Chondrocyte (in vitro differentiated cells): Measurements from ENCODE around the gene ZNF605. TPM values are rescaled to one million over a fixed set of nuclear protein-coding genes. Genes with fewer than 3 reads are reported as not detected.

Experiments
- DNase-seq: peaks from one replicate; pipeline ENCODE4 v3.0.0; 2021; ENCODE audit warnings: mixed read lengths, low spot score
- H3K27ac Mint-ChIP-seq: one replicate; pipeline ENCODE4 v1.8.0; 2021; ENCODE audit warnings: mild to moderate bottlenecking, moderate library complexity, mixed read lengths; ENCODE audit not compliant: unreplicated experiment
- H3K27me3 Mint-ChIP-seq: 2 replicates; pipeline ENCODE4 v1.8.0; 2021; ENCODE audit warnings: low read depth, mixed read lengths
- H3K36me3 Mint-ChIP-seq: 2 replicates; pipeline ENCODE4 v1.8.0; 2021; ENCODE audit warnings: low read depth, mixed read lengths
- H3K4me1 Mint-ChIP-seq: 2 replicates; pipeline ENCODE4 v1.8.0; 2021; ENCODE audit warnings: low read depth, mild to moderate bottlenecking, mixed read lengths
- H3K4me3 Mint-ChIP-seq: one replicate; pipeline ENCODE4 v1.8.0; 2021; ENCODE audit warnings: mild to moderate bottlenecking, moderate library complexity, mixed read lengths; ENCODE audit not compliant: unreplicated experiment
- H3K9me3 Mint-ChIP-seq: 2 replicates; pipeline ENCODE4 v1.8.0; 2021; ENCODE audit warnings: low read depth, mixed read lengths
- total RNA-seq: library from RNA; stranded (reverse); gene quantifications from 3 replicates; pipeline ENCODE4 v1.2.1, GENCODE V29; 2021
- TF ChIP-seq, protein P1 (sequence below): fragments of 200-600 bp; sonication (generic); IDR thresholded peaks from 2 replicates; pipeline ENCODE4 v1.5.0; 2021; ENCODE audit warnings: antibody characterized with exemption, mild to moderate bottlenecking, moderate library complexity

Gene ZNF605
- total RNA-seq, 1 donor from 2014 or later: 18.1 TPM

DNA sequence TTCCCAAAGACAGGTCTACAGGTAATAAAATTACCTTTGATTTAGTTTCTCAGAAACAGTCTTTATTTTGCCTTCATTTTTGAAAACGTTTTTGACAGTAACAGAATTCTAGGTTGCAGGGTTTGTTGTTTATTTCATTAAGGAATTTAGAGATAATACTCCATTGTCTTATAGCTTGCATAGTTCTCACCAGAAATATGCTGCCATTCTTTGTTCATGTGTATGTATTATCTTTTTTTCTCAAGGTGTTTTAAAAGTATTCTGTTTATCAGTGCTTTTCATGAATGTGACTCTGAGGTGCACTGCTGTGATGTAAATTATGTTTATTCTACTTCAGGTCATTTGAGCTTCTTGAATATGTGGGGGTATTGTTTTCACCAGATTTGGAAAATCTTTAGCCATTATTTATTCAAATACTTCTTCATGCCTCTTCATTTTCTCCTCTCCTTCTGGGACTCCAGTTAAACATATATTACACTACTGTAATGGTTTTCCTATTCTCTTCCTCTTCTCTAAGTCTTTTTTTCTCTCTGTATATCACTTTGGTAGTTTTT, 32.7 kb downstream of the ZNF605 start:
- no peak overlapping the region for H3K4me3 Mint-ChIP-seq
- TF ChIP-seq, protein P1, sequence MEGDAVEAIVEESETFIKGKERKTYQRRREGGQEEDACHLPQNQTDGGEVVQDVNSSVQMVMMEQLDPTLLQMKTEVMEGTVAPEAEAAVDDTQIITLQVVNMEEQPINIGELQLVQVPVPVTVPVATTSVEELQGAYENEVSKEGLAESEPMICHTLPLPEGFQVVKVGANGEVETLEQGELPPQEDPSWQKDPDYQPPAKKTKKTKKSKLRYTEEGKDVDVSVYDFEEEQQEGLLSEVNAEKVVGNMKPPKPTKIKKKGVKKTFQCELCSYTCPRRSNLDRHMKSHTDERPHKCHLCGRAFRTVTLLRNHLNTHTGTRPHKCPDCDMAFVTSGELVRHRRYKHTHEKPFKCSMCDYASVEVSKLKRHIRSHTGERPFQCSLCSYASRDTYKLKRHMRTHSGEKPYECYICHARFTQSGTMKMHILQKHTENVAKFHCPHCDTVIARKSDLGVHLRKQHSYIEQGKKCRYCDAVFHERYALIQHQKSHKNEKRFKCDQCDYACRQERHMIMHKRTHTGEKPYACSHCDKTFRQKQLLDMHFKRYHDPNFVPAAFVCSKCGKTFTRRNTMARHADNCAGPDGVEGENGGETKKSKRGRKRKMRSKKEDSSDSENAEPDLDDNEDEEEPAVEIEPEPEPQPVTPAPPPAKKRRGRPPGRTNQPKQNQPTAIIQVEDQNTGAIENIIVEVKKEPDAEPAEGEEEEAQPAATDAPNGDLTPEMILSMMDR: no peak
- peaks cover 69% of the 10 kb centered on the region for H3K9me3 Mint-ChIP-seq
- H3K27ac Mint-ChIP-seq: no peak overlapping the region
- H3K36me3 Mint-ChIP-seq: peaks cover 74% of the 10 kb centered on the region
- H3K27me3 Mint-ChIP-seq: no peaks in the 10 kb centered on the region
- DNase-seq: no peak
- H3K4me1 Mint-ChIP-seq: no peaks in the 10 kb centered on the region

DNA sequence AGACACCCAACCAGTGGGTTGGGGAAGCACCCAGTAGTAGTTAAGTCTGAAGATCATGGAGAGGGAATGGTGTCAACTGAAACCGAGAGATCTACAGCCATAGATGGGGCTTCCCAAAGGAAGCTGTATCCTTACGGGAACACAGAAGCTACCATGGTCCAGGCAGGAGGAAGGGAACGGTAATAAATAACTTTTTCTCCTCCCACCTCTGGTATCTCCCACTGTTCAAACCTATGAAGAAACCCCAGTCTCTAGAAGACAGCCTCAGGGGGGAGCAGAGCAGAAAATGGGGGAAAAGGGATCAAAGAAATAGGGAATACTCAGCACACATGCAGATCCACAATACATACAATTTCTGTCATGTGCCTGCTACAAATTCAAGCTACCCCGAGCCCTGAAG, 33.4 kb downstream of the ZNF605 start:
- Mint-ChIP-seq H3K36me3 (peaks cover 77% of the 10 kb centered on the region), H3K4me3 (no peak overlapping the region), H3K4me1 (no peaks in the 10 kb centered on the region), H3K27me3 (no peaks in the 10 kb centered on the region), H3K27ac (no peak overlapping the region), H3K9me3 (peaks cover 73% of the 10 kb centered on the region)
- DNase-seq: no peak
- TF ChIP-seq, protein P1: no peak

DNA sequence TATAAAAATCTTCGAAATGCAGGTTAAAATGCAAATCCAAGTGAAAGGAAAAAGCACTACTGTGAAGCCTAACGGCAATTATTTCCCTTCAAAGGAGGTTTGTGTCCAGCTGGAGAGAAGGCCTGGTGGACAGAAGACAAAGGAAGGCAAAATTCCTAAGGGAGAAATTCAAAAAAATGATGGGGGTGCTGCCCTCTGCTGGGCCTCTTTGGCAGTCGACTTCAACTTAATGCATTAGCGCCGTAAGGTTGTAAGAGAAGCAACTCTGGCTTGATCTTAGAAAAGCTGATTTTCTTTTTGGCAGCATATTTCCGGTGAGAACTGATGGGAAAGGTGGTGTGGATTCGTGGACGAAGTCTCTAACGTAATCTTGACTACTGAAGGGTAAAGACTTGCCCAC, 34.4 kb downstream of the ZNF605 start:
- TF ChIP-seq, protein P1: peak; percentile 31
- H3K9me3 Mint-ChIP-seq: peaks cover 69% of the 10 kb centered on the region
- no peaks in the 10 kb centered on the region for H3K27me3 Mint-ChIP-seq
- H3K36me3 Mint-ChIP-seq: peaks cover 74% of the 10 kb centered on the region
- no peak for DNase-seq
- H3K27ac Mint-ChIP-seq: no peak overlapping the region
- H3K4me3 Mint-ChIP-seq: no peak overlapping the region
- no peaks in the 10 kb centered on the region for H3K4me1 Mint-ChIP-seq

DNA sequence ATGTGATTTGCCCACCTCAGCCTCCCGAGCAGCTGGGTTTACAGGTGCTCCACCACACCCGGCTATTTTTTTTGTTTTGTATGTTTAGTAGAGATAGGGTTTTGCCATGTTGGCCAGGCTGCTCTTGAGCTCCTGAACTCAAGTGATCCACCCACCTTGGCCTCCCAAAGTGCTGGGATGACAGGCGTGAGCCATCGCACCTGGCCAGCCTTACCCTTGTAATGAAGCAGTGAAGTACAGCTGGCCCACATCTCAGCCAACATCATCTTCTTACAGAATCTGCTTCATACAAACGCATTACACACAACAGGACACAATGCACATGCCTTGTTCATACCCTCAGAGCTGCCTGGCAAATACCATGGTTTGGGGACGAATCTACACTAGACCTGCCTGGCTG, 37.4 kb downstream of the ZNF605 start:
- Mint-ChIP-seq H3K9me3 (peaks cover 63% of the 10 kb centered on the region), H3K27me3 (no peaks in the 10 kb centered on the region), H3K36me3 (peaks cover 62% of the 10 kb centered on the region), H3K4me3 (no peak overlapping the region), H3K4me1 (no peaks in the 10 kb centered on the region), H3K27ac (no peak overlapping the region)
- DNase-seq: no peak
- TF ChIP-seq, protein P1: no peak

DNA sequence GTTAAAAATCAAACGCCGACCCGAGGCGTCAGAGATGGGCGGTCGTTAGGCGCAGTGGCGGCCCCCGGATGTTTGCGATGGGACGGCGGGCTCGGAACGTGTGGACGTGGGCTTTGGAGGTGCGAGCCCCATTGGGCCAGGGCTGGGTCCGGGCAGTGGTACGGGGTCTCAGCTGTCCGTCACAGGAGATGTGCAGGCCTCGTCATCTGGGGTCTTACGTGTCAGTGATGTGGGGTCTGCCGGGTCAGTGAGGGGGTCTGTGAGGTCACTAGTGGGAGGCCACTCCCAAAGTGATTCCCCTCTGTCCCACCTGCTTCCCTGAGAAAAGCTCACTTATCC, 47.1 kb downstream of the ZNF605 start:
- Mint-ChIP-seq H3K27me3 (no peaks in the 10 kb centered on the region), H3K4me3 (peak overlapping the region; percentile 89), H3K27ac (peak overlapping the region; percentile 97), H3K9me3 (peaks cover 24% of the 10 kb centered on the region), H3K4me1 (no peaks in the 10 kb centered on the region), H3K36me3 (peaks cover 16% of the 10 kb centered on the region)
- TF ChIP-seq, protein P1: no peak
- DNase-seq: no peak
